Spleen (tissue), 7 donors: ENCODE data around the gene FIBCD1.

Experiments used
- CTCF ChIP-seq, 11 experiments: fragments of 200-600 bp in 7 of 11; fragments of 450-650 bp in 4 of 11; sonication (generic) in 4 of 11; IDR thresholded peaks in 8 of 11; conservative IDR thresholded peaks in 3 of 11; 1 replicate in 7 of 11; 2 replicates in 4 of 11; pipeline versions ENCODE4 v1.4.0 to v1.8.0; 2016 to 2021; ENCODE audit warnings: antibody characterized with exemption in 11 of 11, inconsistent platforms in 4 of 11, mild to moderate bottlenecking in 1 of 11
- POLR2A ChIP-seq, 3 donors: fragments of 450-650 bp; IDR thresholded peaks; one replicate each; pipeline ENCODE4 v1.5.1; 2017; ENCODE audit warnings: antibody characterized with exemption in 3 of 3, mild to moderate bottlenecking in 1 of 3
- POLR2AphosphoS5 ChIP-seq, 3 donors: sonication (generic); formaldehyde crosslinking; IDR thresholded peaks; one replicate each; pipeline ENCODE4 v1.5.1; 2017; ENCODE audit warnings: antibody characterized with exemption in 3 of 3
- donor health status: DM: no; HTN: no; CAD: no; lungs with moderate emphysema.
- donor health status: DM: no; HTN: no; CAD: no.
- donor health status: DM: no; HTN: no; CAD: no.

DNA sequence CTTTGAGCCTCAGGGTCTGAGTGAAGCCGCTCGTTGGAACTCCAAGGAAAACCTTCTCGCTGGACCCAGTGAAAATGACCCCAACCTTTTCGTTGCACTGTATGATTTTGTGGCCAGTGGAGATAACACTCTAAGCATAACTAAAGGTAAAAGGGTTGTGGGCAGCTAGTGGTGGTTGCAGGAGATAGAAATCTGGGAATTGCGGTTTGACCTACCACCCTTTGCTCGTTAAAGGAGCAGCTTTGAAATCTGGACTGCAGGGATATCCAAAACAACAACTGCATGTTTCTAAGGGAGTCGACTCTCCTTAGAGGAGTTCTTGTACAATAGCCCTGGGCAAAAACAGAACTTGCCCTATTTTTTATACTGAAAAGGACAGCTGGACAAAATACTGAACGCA is 85.0 kb downstream of the FIBCD1 start:
- TF ChIP-seq POLR2AphosphoS5 (IDR thresholded peaks at IDR 0.05) (no peak), CTCF (IDR thresholded peaks at IDR 0.05 in 8 of 11, conservative IDR thresholded peaks at IDR 0.05 in 3 of 11) (no peak), POLR2A (IDR thresholded peaks at IDR 0.05) (no peak)
